K562 (cell line): ENCODE measurements around the gene AMPD3. TPM values are rescaled to one million over a fixed set of nuclear protein-coding genes. Genes with fewer than 3 reads are reported as not detected.

Experiments used
- CBFB ChIP-seq: sonication (generic); formaldehyde crosslinking; IDR thresholded peaks from 2 replicates; pipeline ENCODE4 v1.4.0; 2020; ENCODE audit warnings: mild to moderate bottlenecking, missing genetic modification reagents
- CBX3 ChIP-seq, 2 experiments: IDR thresholded peaks; 1 replicate in 1 of 2; 2 replicates in 1 of 2; pipeline ENCODE4 v1.6.1; 2012; ENCODE audit warnings: inconsistent platforms in 2 of 2, low read length in 2 of 2, borderline replicate concordance in 1 of 2, control low read depth in 1 of 2
- ETV1 ChIP-seq: fragments of 450-650 bp; conservative IDR thresholded peaks from 2 replicates; pipeline ENCODE4 v1.6.1; 2016; ENCODE audit warnings: missing genetic modification characterization, control low read depth, low read depth, missing compliant biosample characterization
- FOXA3 ChIP-seq, 2 experiments: fragments of 450-650 bp in 1 of 2; sonication (generic) in 1 of 2; formaldehyde crosslinking; IDR thresholded peaks in 1 of 2; conservative IDR thresholded peaks in 1 of 2; 2 replicates each; pipeline versions ENCODE4 v1.4.0 to v1.8.0; 2020 to 2022; ENCODE audit warnings: mild to moderate bottlenecking in 2 of 2, missing genetic modification reagents in 1 of 2
- HDGF ChIP-seq: fragments of 450-650 bp; IDR thresholded peaks from 2 replicates; pipeline ENCODE4 v1.6.1; 2016
- RBFOX2 ChIP-seq: fragments of 200-400 bp; formaldehyde crosslinking; IDR thresholded peaks from 2 replicates; pipeline ENCODE4 v1.6.1; 2017; ENCODE audit warnings: low read depth, mild to moderate bottlenecking, low read length, moderate library complexity
- SNRNP70 ChIP-seq: fragments of 200-400 bp; formaldehyde crosslinking; optimal IDR thresholded peaks from 2 replicates; pipeline ENCODE3; 2017; ENCODE audit warnings: low read depth, low read length
- THAP7 ChIP-seq: fragments of 250-450 bp; sonication (Bioruptor Pico); IDR thresholded peaks from 2 replicates; pipeline ENCODE4 v1.5.0; 2021
- THRA ChIP-seq: fragments of 450-650 bp; IDR thresholded peaks from 2 replicates; pipeline ENCODE4 v1.6.1; 2017; ENCODE audit warnings: mild to moderate bottlenecking, moderate library complexity
- ZNF592 ChIP-seq: fragments of 450-650 bp; IDR thresholded peaks from 2 replicates; pipeline ENCODE4 v1.6.1; 2017; ENCODE audit warnings: antibody characterized with exemption, mild to moderate bottlenecking
- polyA plus RNA-seq, 8 experiments: library from polyadenylated mRNA; depleted of rRNA in 4 of 8; stranded (reverse) in 5 of 8; unstranded in 3 of 8; fragments of >200 nt; fragmentation: Nextera tagmentation in 2 of 8; fragmentation: Illumina TruSeq in 1 of 8; extraction: Ambion mirVana in 2 of 8; extraction: Trizol in 1 of 8; gene quantifications; 2 replicates each; pipeline versions ENCODE4 v1.2.1 to v1.2.3, GENCODE V29; 2011 to 2014; ENCODE audit warnings: inconsistent platforms in 1 of 8, missing spikeins in 1 of 8
- total RNA-seq, 7 experiments: library from RNA; depleted of rRNA in 6 of 7; stranded (reverse); fragments of >200 nt in 6 of 7; fragmentation: Illumina TruSeq in 2 of 7; extraction: Trizol in 2 of 7; gene quantifications; 2 replicates each; pipeline versions ENCODE4 v1.2.1 to v1.2.3, GENCODE V29; 2011 to 2021; ENCODE audit warnings: low replicate concordance in 1 of 7

The AMPD3 gene
- total and polyA plus RNA-seq, 9 of the 15 experiments (the other 6 are each of a cell fraction or from before 2014, with no cell fraction given) = 4.4 to 23.6 (median 11.2) TPM

- TF ChIP-seq THRA (no peak), THAP7 (CRISPR knock-in tag) (no peak), ETV1 (tag) (peak; percentile 87), CBFB (CRISPR knock-in tag) (no peak), SNRNP70 (no peak), RBFOX2 (peak; percentile 52), FOXA3 (CRISPR knock-in tag; conservative IDR thresholded peaks at IDR 0.05 in 1 of 2, IDR thresholded peaks at IDR 0.05 in 1 of 2) (no peak; a peak in 3 of 4 replicates), CBX3 (IDR thresholded peaks at IDR 0.05; ENCODE audit: borderline replicate concordance in 1 of 2, low read length in 2 of 2) (peak in 1 of 2 experiments; percentile 63; a peak in 1 of 3 replicates), HDGF (no peak), ZNF592 (no peak; the same call in 1 of the 2 replicates)
Observed at GRCh38 chr11:10455637-10456487, 798 bp downstream of the AMPD3 start (continued).
